K562 (cell line): ENCODE results near the gene EXOC3L1. TPM values are rescaled to one million over a fixed set of nuclear protein-coding genes. Genes with fewer than 3 reads are reported as not detected.
A peak's percentile ranks its signal among the peaks of the same experiment; 100 is the strongest.

Experiments used
- ATAC-seq: fragments of 200-7000 bp; cut with Tn5 transposase; 3 replicates; pipeline ENCODE4 v1.9.1; 2020; ENCODE audit warnings: moderate library complexity
- BruUV-seq: library from RNA; stranded (reverse); fragments of 400-500 nt; replicated peaks from 2 replicates; lab custom pipeline; 2021; lab: Mats Ljungman, UMichigan
- CTCF ChIA-PET: fragments of 300-600 bp; formaldehyde crosslinking; extraction: SDS; loops from one replicate; lab custom pipeline; 2021; ENCODE audit warnings: low intra/inter-chr PET ratio; lab: Yijun Ruan, JAX
- POLR2A ChIA-PET: fragments of 300-600, 350-650 bp; sonication (Branson Sonifier 250); formaldehyde crosslinking; extraction: SDS; loops from one replicate; lab custom pipeline; 2021; ENCODE audit warnings: antibody characterized with exemption, inconsistent platforms; lab: Yijun Ruan, JAX
- DNase-seq, 4 experiments: peaks; one replicate each; pipeline versions ENCODE4 v3.0.0 to v3.0.0-alpha.2; 2011 to 2018; ENCODE audit warnings: low spot score in 3 of 4, mixed read lengths in 3 of 4; ENCODE audit errors: extremely low read depth in 1 of 4
- FAIRE-seq: peaks from 2 replicates; lab custom pipeline; 2011; peaks lifted over from hg19 to GRCh38; lab: Jason Lieb, UNC
- H2AFZ ChIP-seq: 2 replicates; pipeline ENCODE4 v1.6.0; 2011; ENCODE audit warnings: low read depth, low read length, control low read depth, inconsistent platforms
- H3K27ac ChIP-seq: fragments of 200-600 bp; 3 replicates; pipeline ENCODE4 v1.8.0; 2011; ENCODE audit warnings: low read depth, mild to moderate bottlenecking, control low read depth, inconsistent platforms, low read length, moderate library complexity, mixed read lengths; ENCODE audit errors: extremely low read depth
- H3K27me3 ChIP-seq, 2 experiments: fragments of 300-600 bp in 1 of 2; 2 replicates in 1 of 2; 3 replicates in 1 of 2; pipeline versions ENCODE4 v1.6.0 to v1.8.0; 2011; ENCODE audit warnings: inconsistent platforms in 2 of 2, low read length in 2 of 2, mild to moderate bottlenecking in 1 of 2, mixed read lengths in 1 of 2, moderate library complexity in 1 of 2; ENCODE audit not compliant: control insufficient read depth in 2 of 2, insufficient read depth in 2 of 2
- H3K36me3 ChIP-seq: fragments of 300-600 bp; 3 replicates; pipeline ENCODE4 v1.8.0; 2011; ENCODE audit warnings: mild to moderate bottlenecking, low read length, inconsistent platforms; ENCODE audit not compliant: control insufficient read depth, insufficient read depth
- H3K4me1 ChIP-seq, 2 experiments: fragments of 200-600 bp in 1 of 2; replicated peaks in 1 of 2; 2 replicates in 1 of 2; 3 replicates in 1 of 2; pipeline versions ENCODE4 v1.5.1 to v1.8.0; 2011; ENCODE audit warnings: inconsistent platforms in 2 of 2, low read length in 2 of 2, mild to moderate bottlenecking in 1 of 2, mixed read lengths in 1 of 2, moderate library complexity in 1 of 2; ENCODE audit not compliant: control insufficient read depth in 2 of 2, insufficient read depth in 2 of 2
- H3K4me2 ChIP-seq: 2 replicates; pipeline ENCODE4 v1.6.1; 2011; ENCODE audit warnings: low read length, control low read depth, inconsistent platforms, mixed read lengths; ENCODE audit not compliant: insufficient read depth
- H3K4me3 ChIP-seq: fragments of 200-600 bp; sonication (generic), shearing (Covaris generic); 2 replicates; pipeline ENCODE4 v1.5.1; 2016; ENCODE audit warnings: control low read depth, inconsistent platforms
- H3K79me2 ChIP-seq: fragments of 200-600 bp; 3 replicates; pipeline ENCODE4 v1.8.0; 2011; ENCODE audit warnings: low read length, inconsistent platforms; ENCODE audit not compliant: control insufficient read depth, insufficient read depth
- H3K9ac ChIP-seq, 2 experiments: 2 replicates each; pipeline versions ENCODE4 v1.6.0 to v1.6.1; 2011; ENCODE audit warnings: low read depth in 2 of 2, low read length in 2 of 2, control low read depth in 1 of 2, inconsistent platforms in 1 of 2, mild to moderate bottlenecking in 1 of 2, mixed read lengths in 1 of 2; ENCODE audit not compliant: insufficient read depth in 1 of 2
- H3K9me1 ChIP-seq: one replicate; pipeline ENCODE4 v1.6.0; 2011; ENCODE audit warnings: inconsistent platforms, mild to moderate bottlenecking, low read length, moderate library complexity; ENCODE audit not compliant: control insufficient read depth, insufficient read depth
- H3K9me3 ChIP-seq: replicated peaks from 2 replicates; pipeline ENCODE4 v1.5.1; 2011; ENCODE audit warnings: low read depth, low read length, inconsistent platforms; ENCODE audit not compliant: control insufficient read depth, insufficient read depth
- H4K20me1 ChIP-seq: replicated peaks from 2 replicates; pipeline ENCODE4 v1.6.1; 2011; ENCODE audit warnings: low read length, inconsistent platforms, mixed read lengths; ENCODE audit not compliant: control insufficient read depth, insufficient read depth
- DACH1 ChIP-seq: fragments of 450-650 bp; IDR thresholded peaks from 2 replicates; pipeline ENCODE4 v1.6.1; 2018; ENCODE audit not compliant: partially characterized antibody
- GABPB2 ChIP-seq: fragments of 250-450 bp; sonication (Bioruptor Pico); conservative IDR thresholded peaks from 2 replicates; pipeline ENCODE4 v1.5.1; 2021; ENCODE audit warnings: mild to moderate bottlenecking
- HNRNPLL ChIP-seq: fragments of 200-400 bp; formaldehyde crosslinking; IDR thresholded peaks from 2 replicates; pipeline ENCODE4 v1.6.1; 2017; ENCODE audit warnings: low read length, low read depth, mild to moderate bottlenecking; ENCODE audit not compliant: poor library complexity, severe bottlenecking
- HNRNPUL1 ChIP-seq: fragments of 200-400 bp; formaldehyde crosslinking; IDR thresholded peaks from 2 replicates; pipeline ENCODE4 v1.6.1; 2017; ENCODE audit warnings: low read length
- ILF3 ChIP-seq: fragments of 450-650 bp; IDR thresholded peaks from 2 replicates; pipeline ENCODE4 v1.6.1; 2018; ENCODE audit warnings: antibody characterized with exemption, mild to moderate bottlenecking, moderate library complexity, borderline replicate concordance
- MTA3 ChIP-seq: fragments of 450-650 bp; formaldehyde crosslinking; IDR thresholded peaks from 2 replicates; pipeline ENCODE4 v1.6.1; 2017; ENCODE audit warnings: mild to moderate bottlenecking, borderline replicate concordance
- RFX5 ChIP-seq: IDR thresholded peaks from 2 replicates; pipeline ENCODE4 v1.6.1; 2011; ENCODE audit warnings: low read depth, mild to moderate bottlenecking, improper control_type of control experiment, low read length
- SRSF9 ChIP-seq: fragments of 200-400 bp; formaldehyde crosslinking; IDR thresholded peaks from 2 replicates; pipeline ENCODE4 v1.6.1; 2017; ENCODE audit warnings: low read depth, low read length, borderline replicate concordance
- ZC3H4 ChIP-seq: sonication (generic); formaldehyde crosslinking; IDR thresholded peaks from 2 replicates; pipeline ENCODE4 v1.9.0; 2021; ENCODE audit warnings: missing genetic modification reagents, borderline replicate concordance
- ZNF134 ChIP-seq: fragments of 250-450 bp; sonication (Bioruptor Pico); conservative IDR thresholded peaks from 2 replicates; pipeline ENCODE4 v1.4.0; 2020
- WGBS: fragments of 100-300 bp; shearing (Covaris generic); methylation state at CpG from one replicate; pipeline ENCODE4 v1.1.6; 2016; ENCODE audit warnings: low coverage, mixed read lengths; ENCODE audit not compliant: insufficient coverage; ENCODE audit errors: missing lambda C conversion rate; 5-methylcytosine and 5-hydroxymethylcytosine counted together
- in situ Hi-C: fragments of 300-500 bp; cut with MboI; formaldehyde crosslinking; loops from 4 replicates; pipeline ENCODE4 v1.15.0; 2018; ENCODE audit warnings: inconsistent platforms, mixed read lengths
- intact Hi-C: fragments of 100-400 bp; cut with micrococcal nuclease; formaldehyde crosslinking; loops from 2 replicates; pipeline ENCODE4 v1.14.2; 2022
- polyA plus RNA-seq, 8 experiments: library from polyadenylated mRNA; depleted of rRNA in 4 of 8; stranded (reverse) in 5 of 8; unstranded in 3 of 8; fragments of >200 nt; fragmentation: Nextera tagmentation in 2 of 8; fragmentation: Illumina TruSeq in 1 of 8; extraction: Ambion mirVana in 2 of 8; extraction: Trizol in 1 of 8; gene quantifications; 2 replicates each; pipeline versions ENCODE4 v1.2.1 to v1.2.3, GENCODE V29; 2011 to 2014; ENCODE audit warnings: inconsistent platforms in 1 of 8, missing spikeins in 1 of 8
- total RNA-seq, 7 experiments: library from RNA; depleted of rRNA in 6 of 7; stranded (reverse); fragments of >200 nt in 6 of 7; fragmentation: Illumina TruSeq in 2 of 7; extraction: Trizol in 2 of 7; gene quantifications; 2 replicates each; pipeline versions ENCODE4 v1.2.1 to v1.2.3, GENCODE V29; 2011 to 2021; ENCODE audit warnings: low replicate concordance in 1 of 7
- TF ChIP-seq, protein P1 (sequence below): fragments of 200-400 bp; formaldehyde crosslinking; IDR thresholded peaks from 2 replicates; pipeline ENCODE4 v1.6.1; 2017; ENCODE audit warnings: mild to moderate bottlenecking, low read depth, low read length, moderate library complexity
- TF ChIP-seq, protein P2 (sequence below): sonication (generic); formaldehyde crosslinking; IDR thresholded peaks from 2 replicates; pipeline ENCODE4 v1.8.0; 2022; ENCODE audit warnings: missing genetic modification reagents, mild to moderate bottlenecking, borderline replicate concordance
- TF ChIP-seq, protein P3 (sequence below): fragments of 450-650 bp; formaldehyde crosslinking; IDR thresholded peaks from 2 replicates; pipeline ENCODE4 v1.4.0; 2022; ENCODE audit warnings: missing genetic modification characterization
- TF ChIP-seq, protein P4 (sequence below): IDR thresholded peaks from 2 replicates; pipeline ENCODE4 v1.6.1; 2016; ENCODE audit warnings: missing genetic modification characterization, missing compliant biosample characterization

EXOC3L1 gene
- total and polyA plus RNA-seq, 9 of the 15 experiments (the other 6 are each of a cell fraction or from before 2014, with no cell fraction given) = 0.08 TPM; not detected in 8

DNA sequence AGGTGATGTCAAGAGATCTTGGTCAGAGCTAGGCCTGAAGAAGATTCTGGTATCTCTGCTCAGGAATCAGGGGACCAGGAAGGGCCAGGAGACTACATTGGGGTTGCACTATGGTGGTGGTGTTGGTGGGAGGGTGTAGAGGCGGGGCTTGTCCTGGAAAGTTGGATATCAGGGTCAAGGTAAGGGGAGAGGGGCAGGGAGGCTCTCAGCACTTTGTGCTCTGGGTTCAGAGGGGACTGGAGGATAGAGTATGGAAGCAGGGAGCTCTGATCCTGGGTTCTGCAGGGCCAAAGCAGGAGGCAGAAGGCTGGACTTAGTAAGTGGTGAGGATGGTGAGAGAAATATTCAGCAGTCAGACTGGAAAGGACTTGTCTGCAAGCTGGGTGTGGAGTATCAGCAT, 16.6 kb downstream of the EXOC3L1 start:
- intact Hi-C loops (no loop called here), in situ Hi-C loops (loop anchor here (25.0 kb wide), 1 partner anchor 211 kb away; the partner anchor contains the start of gene CES3)
- Histone ChIP-seq H3K27me3 (no peaks in the 10 kb centered on the region), H3K9ac (peak overlapping the region in 1 of 2 experiments; percentile 76; a peak in 1 of 4 replicates), H2AFZ (no peak overlapping the region), H3K36me3 (no peaks in the 10 kb centered on the region), H4K20me1 (no peaks in the 10 kb centered on the region), H3K4me1 (peaks cover 18 to 53% of the 10 kb centered on the region in 2 experiments; a peak in 4 of 5 replicates), H3K9me3 (no peaks in the 10 kb centered on the region), H3K27ac (no peak overlapping the region), H3K9me1 (no peaks in the 10 kb centered on the region), H3K4me2 (no peak overlapping the region), H3K79me2 (no peaks in the 10 kb centered on the region), H3K4me3 (no peak overlapping the region)
- no peak for TF ChIP-seq MTA3
- TF ChIP-seq GABPB2 (CRISPR knock-in tag) = no peak
- TF ChIP-seq, protein P1, sequence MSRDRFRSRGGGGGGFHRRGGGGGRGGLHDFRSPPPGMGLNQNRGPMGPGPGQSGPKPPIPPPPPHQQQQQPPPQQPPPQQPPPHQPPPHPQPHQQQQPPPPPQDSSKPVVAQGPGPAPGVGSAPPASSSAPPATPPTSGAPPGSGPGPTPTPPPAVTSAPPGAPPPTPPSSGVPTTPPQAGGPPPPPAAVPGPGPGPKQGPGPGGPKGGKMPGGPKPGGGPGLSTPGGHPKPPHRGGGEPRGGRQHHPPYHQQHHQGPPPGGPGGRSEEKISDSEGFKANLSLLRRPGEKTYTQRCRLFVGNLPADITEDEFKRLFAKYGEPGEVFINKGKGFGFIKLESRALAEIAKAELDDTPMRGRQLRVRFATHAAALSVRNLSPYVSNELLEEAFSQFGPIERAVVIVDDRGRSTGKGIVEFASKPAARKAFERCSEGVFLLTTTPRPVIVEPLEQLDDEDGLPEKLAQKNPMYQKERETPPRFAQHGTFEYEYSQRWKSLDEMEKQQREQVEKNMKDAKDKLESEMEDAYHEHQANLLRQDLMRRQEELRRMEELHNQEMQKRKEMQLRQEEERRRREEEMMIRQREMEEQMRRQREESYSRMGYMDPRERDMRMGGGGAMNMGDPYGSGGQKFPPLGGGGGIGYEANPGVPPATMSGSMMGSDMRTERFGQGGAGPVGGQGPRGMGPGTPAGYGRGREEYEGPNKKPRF = no peak
- TF ChIP-seq, protein P2, sequence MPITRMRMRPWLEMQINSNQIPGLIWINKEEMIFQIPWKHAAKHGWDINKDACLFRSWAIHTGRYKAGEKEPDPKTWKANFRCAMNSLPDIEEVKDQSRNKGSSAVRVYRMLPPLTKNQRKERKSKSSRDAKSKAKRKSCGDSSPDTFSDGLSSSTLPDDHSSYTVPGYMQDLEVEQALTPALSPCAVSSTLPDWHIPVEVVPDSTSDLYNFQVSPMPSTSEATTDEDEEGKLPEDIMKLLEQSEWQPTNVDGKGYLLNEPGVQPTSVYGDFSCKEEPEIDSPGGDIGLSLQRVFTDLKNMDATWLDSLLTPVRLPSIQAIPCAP (CRISPR knock-in tag) = no peak
- TF ChIP-seq, protein P3, sequence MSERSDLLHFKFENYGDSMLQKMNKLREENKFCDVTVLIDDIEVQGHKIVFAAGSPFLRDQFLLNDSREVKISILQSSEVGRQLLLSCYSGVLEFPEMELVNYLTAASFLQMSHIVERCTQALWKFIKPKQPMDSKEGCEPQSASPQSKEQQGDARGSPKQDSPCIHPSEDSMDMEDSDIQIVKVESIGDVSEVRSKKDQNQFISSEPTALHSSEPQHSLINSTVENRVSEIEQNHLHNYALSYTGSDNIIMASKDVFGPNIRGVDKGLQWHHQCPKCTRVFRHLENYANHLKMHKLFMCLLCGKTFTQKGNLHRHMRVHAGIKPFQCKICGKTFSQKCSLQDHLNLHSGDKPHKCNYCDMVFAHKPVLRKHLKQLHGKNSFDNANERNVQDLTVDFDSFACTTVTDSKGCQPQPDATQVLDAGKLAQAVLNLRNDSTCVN = no peak
- no peak for TF ChIP-seq HNRNPUL1
- TF ChIP-seq DACH1 = no peak
- no peak for TF ChIP-seq SRSF9
- no peak for TF ChIP-seq ZNF134 (CRISPR knock-in tag)
- TF ChIP-seq, protein P4, sequence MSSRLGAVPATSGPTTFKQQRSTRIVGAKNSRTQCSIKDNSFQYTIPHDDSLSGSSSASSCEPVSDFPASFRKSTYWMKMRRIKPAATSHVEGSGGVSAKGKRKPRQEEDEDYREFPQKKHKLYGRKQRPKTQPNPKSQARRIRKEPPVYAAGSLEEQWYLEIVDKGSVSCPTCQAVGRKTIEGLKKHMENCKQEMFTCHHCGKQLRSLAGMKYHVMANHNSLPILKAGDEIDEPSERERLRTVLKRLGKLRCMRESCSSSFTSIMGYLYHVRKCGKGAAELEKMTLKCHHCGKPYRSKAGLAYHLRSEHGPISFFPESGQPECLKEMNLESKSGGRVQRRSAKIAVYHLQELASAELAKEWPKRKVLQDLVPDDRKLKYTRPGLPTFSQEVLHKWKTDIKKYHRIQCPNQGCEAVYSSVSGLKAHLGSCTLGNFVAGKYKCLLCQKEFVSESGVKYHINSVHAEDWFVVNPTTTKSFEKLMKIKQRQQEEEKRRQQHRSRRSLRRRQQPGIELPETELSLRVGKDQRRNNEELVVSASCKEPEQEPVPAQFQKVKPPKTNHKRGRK (tag) = no peak
- TF ChIP-seq ILF3 = no peak
- TF ChIP-seq ZC3H4 (CRISPR knock-in tag) = no peak
- TF ChIP-seq HNRNPLL = no peak
- no peak for TF ChIP-seq RFX5
- WGBS = 44% methylated on average over 1 of the region's 1 CpG
- POLR2A ChIA-PET = interaction anchor here (0.6 to 1.1 kb wide), 2 partner anchors 8 to 182 kb away, joined by 3 read pairs; no protein-coding TSS in a partner anchor
- CTCF ChIA-PET = interaction anchor here (0.6 kb wide), 1 partner anchor 225 kb away, joined by 3 read pairs; no protein-coding TSS in a partner anchor
- FAIRE-seq (no peak), DNase-seq (no peak), ATAC-seq (no peak)
- no TSS peak for BruUV-seq
